HG02973 (cell line): ENCODE data around the gene OR56A1.
"Not testable (repeated sequence)": the region's sequence is repeated elsewhere in the genome, so short reads cannot be mapped to it uniquely, and the experiment has no call there.

Experiments used
- ATAC-seq: cut with Tn5 transposase; IDR thresholded peaks from one replicate; pipeline ENCODE4 v1.9.1; 2021; ENCODE audit warnings: moderate library complexity; ENCODE audit not compliant: unreplicated experiment

Gene OR56A1, protein sequence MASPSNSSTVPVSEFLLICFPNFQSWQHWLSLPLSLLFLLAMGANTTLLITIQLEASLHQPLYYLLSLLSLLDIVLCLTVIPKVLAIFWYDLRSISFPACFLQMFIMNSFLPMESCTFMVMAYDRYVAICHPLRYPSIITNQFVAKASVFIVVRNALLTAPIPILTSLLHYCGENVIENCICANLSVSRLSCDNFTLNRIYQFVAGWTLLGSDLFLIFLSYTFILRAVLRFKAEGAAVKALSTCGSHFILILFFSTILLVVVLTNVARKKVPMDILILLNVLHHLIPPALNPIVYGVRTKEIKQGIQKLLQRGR

DNA sequence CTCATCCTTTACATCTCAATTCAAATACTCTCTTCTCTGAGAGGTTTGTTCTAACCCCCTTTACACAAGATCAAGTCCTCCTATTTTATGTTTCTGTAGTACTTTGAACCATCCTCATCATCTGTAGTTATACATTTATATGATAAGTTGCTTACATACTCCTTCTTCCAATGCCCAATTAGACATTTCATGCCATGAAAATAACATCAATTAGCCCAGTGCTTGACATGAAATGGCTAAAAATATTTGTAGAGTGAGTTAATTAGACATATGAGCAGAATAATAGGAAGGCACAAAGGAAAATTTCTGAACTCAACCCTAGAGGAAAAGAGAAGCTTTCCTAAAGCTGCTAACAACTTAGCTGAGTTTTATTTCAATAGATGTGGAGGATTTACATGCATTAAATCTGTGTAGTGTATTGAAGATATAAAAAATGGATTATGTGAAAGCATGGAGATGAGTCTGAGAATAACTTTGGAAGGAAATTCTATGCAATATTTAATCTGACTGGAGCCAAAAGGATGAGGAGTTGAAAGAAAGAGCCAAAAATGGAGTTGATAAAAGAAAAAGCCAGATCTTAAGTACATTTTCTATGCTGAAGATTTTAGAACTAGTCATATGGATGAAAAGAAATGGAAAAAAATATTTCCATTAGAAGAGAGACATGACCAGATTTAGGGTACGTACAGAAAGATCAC, at the start of gene OR56A1:
OR56A1 (minus strand) TSS at position 51 of the 698 bp plus-strand sequence. CDS start 3,066 bp downstream, outside the sequence.
- no peak for ATAC-seq

- ATAC-seq, result no peak
Observed at GRCh38 chr11:6079463-6079862, 48.9 kb upstream of the OR56A1 start.

DNA sequence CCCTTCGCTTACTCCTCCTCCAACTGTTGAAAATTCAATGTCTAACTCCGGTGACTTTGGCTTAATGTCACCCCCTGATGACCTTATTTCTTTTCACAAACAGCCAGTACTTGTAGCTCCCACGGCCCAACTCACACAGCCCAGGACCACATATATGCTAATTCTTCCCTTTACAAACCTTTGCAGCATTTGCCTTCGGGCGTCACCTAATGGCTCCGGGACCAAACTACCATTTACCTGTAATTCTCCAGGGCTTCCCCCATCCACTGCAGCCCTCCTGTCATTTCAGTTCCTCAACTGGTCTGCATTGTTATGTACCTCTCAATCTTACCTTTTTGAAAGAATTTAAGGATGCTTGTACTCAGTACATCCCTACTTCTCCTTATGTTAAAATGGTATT, 47.2 kb upstream of the OR56A1 start:
- ATAC-seq, result no peak

DNA sequence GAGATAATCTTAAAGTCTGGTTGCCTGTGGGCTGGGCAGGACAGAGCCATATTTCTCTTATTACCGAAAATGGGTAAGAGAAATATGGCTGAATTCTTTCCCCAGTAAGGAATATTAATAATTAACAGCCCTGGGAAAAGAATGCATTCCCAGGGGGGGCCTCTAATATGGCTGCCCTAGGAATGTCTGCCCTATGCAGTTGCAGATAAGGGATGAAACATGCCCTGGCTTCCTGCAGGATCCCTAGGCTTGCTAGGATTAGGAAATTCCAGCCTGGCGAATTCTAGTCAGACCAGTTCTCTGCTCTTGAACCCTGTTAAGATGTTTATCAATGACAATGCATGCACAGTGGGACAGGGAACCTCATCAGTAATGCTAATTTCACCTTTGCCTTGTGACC, 45.9 kb upstream of the OR56A1 start:
- not testable (repeated sequence) for ATAC-seq

- ATAC-seq, result no peak
Observed at GRCh38 chr11:6067502-6067901, 36.9 kb upstream of the OR56A1 start.

DNA sequence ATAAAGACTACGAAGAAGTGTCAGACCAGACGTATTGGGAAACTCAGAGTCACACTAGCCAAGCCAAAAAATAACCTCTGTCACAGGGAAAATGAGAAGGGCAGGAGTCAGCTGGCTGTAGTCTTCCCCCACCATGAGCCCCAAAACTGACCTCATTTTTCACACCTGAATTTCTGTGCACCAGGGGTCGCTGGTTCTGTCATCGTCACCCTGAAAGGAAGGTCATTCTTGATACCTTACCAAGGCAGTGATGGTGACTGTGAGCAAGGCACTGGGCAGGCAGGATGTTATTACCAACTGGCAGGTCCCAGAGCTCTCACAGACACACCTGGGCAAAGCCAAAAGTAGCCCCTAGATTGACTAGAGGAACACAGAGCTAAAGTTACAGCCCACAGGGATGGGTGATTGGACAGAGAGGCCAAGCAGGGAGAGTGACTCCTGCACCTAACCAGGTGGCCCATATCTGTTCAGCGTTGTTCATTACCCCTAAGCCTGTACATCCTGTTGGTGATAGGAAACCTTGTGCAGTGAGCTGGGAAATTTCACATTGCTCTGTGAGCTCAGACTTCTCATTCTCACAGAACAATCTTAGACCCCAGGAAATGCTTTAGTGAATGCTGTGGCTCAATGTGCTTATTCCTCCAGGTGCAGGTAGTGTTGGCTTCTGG, 32.3 kb upstream of the OR56A1 start:
- no peak for ATAC-seq

DNA sequence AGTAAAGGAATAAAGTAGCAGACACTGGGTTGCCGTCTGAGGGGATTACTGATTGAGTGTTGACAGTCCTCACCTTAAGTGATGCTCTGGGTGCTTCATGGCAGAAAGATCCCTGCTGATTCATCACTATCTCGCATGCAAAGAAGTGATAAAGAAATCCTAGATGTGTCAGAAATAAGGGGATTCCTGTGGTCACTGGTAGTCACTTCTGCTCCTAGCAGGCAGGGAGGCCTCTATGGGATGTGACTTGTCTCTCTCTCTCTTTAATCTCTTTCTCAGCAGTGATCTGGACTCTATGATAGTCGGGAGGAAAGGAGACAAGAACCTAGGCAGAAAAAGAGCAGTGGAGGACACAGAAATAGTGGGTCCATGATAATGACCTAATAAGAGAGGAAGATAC, 30.9 kb upstream of the OR56A1 start:
- no peak for ATAC-seq

GRCh38 chr11:6057452-6057851, 26.9 kb upstream of the OR56A1 start:
- ATAC-seq, result no peak

DNA sequence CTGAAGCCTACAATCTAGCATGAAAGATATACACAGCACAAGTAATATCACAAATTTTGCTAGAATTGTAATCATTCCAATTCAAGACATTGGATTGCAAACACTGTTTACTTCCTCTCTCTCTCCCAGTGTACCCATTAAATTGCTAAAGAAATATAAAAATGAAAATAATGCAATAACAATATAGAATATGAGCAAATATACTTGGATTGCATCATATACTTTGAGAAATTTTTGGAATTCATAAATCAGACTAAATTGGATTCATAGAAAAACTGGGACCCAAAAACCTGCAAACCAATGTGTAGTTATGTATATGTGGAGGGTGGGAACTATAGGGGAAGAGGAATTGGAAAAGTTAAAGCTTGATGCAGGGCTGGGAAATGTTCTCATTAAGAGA, 25.0 kb upstream of the OR56A1 start:
- no peak for ATAC-seq

- no peak for ATAC-seq
Observed at GRCh38 chr11:6052374-6052773, 21.8 kb upstream of the OR56A1 start.

GRCh38 chr11:6040874-6041273, 10.3 kb upstream of the OR56A1 start:
- no peak for ATAC-seq

GRCh38 chr11:6027501-6027900, 3.1 kb downstream of the OR56A1 start:
- no peak for ATAC-seq

GRCh38 chr11:6025056-6025455, 5.5 kb downstream of the OR56A1 start:
- ATAC-seq, result no peak

GRCh38 chr11:6022956-6023355, 7.6 kb downstream of the OR56A1 start:
- ATAC-seq, result no peak

DNA sequence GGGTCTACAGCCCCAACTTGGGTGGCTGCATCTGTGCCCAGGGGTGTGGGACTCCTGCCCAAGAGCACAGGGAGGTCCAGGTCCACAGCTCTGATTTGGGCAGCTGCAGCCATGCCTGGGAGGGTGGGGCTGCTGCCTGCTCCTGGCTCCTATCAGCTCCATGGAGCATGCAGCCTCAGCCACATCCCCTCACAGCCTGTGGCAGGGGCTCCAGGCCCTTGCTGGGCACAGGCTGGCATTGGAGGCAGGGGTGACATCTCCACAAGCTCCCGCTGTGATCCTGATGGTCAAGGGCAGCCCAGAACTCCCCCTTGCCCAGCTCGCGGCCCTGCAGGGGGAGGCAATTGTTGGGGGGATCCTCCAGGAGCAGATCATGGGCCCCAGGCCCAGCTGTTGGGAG, 17.5 kb downstream of the OR56A1 start:
- ATAC-seq, result no peak

DNA sequence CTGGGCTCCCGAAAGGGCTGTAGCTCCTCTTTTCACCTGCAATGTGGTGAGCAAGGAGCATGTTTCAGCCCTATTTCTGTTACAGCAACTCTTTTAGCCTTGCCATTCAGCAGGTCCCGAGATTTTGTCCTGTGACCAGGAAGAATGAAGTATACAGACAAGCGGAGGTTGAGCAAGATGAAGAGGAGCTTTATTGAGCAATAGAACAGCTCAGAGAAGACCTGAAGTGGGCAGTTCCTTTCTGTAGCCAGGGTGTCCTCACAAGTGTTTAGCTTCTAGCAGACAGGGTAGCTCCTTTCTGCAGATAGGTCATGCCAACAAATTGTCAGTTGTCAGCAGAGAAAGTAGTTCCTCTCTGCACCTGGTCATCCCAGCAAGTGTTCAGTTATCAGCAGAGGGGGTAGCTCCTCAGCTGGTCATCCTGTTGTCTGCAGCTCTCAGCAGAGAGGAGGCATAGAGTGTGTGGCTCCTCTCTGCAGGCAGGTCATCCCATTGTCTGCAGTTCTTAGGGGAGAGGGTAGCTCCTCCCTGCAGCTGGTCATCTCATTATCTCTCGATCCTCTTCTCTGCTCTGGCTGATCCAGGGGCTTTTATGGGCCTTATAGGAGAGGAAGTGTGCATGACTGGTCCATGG, 18.4 kb downstream of the OR56A1 start:
- no peak for ATAC-seq

- no peak for ATAC-seq
Observed at GRCh38 chr11:6006846-6007245, 23.7 kb downstream of the OR56A1 start, which contains the start of gene OR56A4. Gene OR56A4, minus strand, starts transcription at chr11:6006946. Its CDS starts 3,954 bp downstream, at chr11:6002992.

- no peak for ATAC-seq
Observed at GRCh38 chr11:6006395-6006794, 24.2 kb downstream of the OR56A1 start.

DNA sequence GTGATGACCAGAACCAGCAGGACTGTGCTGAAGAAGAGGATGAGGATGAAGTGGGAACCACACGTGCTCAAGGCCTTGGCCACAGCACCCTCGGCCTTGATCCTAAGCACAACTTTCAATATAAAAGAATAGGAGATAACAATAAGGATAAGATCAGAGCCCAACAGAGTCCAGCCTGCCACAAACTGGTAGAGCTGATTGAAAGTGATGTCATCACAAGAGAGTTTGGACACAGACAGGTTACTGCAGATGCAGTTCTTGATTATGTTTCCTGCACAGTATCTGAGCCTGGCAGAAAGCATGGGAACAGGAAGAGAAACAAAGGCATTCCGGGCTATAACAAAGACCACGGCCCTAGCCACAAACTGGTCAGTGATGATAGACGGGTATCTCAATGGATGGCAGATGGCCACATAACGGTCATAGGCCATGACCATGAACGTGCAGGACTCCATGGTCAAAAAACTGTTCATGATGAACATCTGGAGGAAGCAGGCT, 28.3 kb downstream of the OR56A1 start:
- ATAC-seq, result no peak

GRCh38 chr11:5994791-5995190, 35.8 kb downstream of the OR56A1 start:
- ATAC-seq, result no peak

DNA sequence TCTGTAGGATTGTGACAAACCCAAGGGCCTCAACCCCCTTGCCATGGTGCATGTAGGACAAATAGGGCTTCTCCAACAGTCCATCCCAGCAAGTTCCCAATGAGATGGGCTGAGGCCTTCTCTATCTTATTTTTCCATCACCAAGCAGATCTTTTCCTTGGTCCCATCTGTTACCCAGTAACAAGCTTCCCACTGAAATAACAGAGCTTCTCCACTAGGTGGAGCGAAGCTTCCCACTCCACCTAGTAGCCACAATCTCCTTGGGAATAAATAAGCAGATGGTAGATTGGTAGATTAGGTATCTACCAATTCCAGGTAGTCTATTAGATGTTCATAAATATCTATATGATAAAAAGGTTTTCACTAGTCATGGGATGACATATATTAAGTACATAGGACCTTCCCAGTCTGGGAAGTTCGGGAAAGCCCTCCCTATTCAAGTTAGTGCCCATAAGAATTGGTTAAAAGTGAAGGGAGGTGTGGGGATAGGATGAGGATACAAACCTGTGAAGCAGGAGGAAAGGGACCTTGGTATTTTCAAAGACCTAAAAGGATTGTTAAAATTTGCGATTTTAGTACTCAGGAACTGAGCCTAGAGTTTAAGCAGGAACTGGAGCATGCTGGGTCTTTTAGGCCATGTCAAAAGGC, 37.8 kb downstream of the OR56A1 start:
- ATAC-seq, result no peak
